ENCODE measurements around the gene SLC26A6. TPM values are rescaled to one million over a fixed set of nuclear protein-coding genes. Genes with fewer than 3 reads are reported as not detected.

Gene SLC26A6
- 10 to 100 TPM; 11.5 to 17.7 (median 16.7) TPM for polyA plus RNA-seq (ENCODE audit: insufficient read depth in 1 of 5, insufficient read length in 5 of 5, low replicate concordance in 1 of 5)
- long read RNA-seq, donor 1, partial matches to known transcripts: 0 of 1 reads
- long read RNA-seq, donor 1, other reads (novel, unspliced or antisense): 0 of 1 reads
- long read RNA-seq, donor 2, partial matches to known transcripts: 0 of 2 reads
- long read RNA-seq, donor 2, other reads (novel, unspliced or antisense): 0 of 2 reads
- long read RNA-seq, donor 3, partial matches to known transcripts: 0 of 1 reads
- long read RNA-seq, donor 3, other reads (novel, unspliced or antisense): 0 of 1 reads
- long read RNA-seq, donor 4: 0 reads
- long read RNA-seq, donor 5, partial matches to known transcripts: 0 of 1 reads
- long read RNA-seq, donor 5, other reads (novel, unspliced or antisense): 0 of 1 reads
- long read RNA-seq, donor 6: 0 reads
- long read RNA-seq, donor 7, partial matches to known transcripts: 0 of 2 reads
- long read RNA-seq, donor 7, other reads (novel, unspliced or antisense): 0 of 2 reads
- long read RNA-seq, donor 8: 0 reads

- peak; percentile 94 to 95 for DNase-seq
Measured at GRCh38 chr3:48635222-48636021, at the start of gene SLC26A6. Gene SLC26A6, minus strand, starts transcription at chr3:48635461. Its CDS starts 68 bp downstream, at chr3:48635393.

- no peak for DNase-seq
Measured at GRCh38 chr3:48684480-48685143, 49.4 kb upstream of the SLC26A6 start.

- no peak for DNase-seq
Measured at GRCh38 chr3:48684054-48684349, 48.7 kb upstream of the SLC26A6 start.

GRCh38 chr3:48682786-48683185 lies 47.5 kb upstream of the SLC26A6 start:
- DNase-seq: no peak

GRCh38 chr3:48681974-48682610 lies 46.8 kb upstream of the SLC26A6 start:
- no peak for DNase-seq

- DNase-seq: no peak
Measured at GRCh38 chr3:48681541-48681880, 46.2 kb upstream of the SLC26A6 start.

- DNase-seq: no peak
Measured at GRCh38 chr3:48680811-48681540, 45.7 kb upstream of the SLC26A6 start.

GRCh38 chr3:48679411-48680391 lies 44.4 kb upstream of the SLC26A6 start:
- DNase-seq: no peak

GRCh38 chr3:48678566-48679380 lies 43.5 kb upstream of the SLC26A6 start:
- no peak for DNase-seq

DNA sequence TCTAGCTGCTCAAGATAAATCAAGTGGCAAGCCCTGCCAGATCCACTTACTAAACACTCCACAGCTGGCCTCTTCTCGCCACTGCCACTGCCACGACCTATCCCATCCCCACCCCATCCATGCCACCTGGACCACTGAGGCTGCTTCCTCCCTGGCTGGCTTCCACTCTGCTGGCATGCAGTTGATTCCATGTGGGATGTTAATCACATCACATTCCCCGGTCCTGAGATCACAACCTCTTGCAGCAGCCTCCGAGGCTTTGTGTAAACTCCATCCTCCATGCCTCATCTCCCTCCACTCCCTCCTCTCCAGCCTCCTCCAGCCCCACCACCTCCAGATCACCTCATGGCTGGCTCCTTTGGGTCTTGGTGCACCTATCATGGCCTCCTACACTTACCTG lies 42.8 kb upstream of the SLC26A6 start:
- DNase-seq: no peak

DNA sequence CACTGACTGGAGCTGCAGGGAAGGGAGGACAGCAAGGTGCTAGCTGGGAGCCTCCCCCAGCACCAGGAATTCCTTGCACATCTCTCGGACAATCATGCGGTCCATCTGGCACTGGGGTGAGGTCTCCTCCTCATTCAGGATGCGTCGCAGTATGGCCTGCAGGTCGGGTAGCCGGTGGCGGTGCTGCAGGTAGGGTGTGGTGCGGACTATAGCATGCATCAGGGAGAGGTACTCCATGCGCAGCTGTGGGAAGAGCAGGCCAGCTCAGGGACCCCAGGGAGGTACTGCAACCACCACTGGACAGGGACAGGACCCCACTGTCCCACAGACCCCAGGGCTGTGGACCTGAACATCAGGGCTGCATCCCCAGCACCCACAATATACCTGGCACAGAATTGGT lies 39.2 kb upstream of the SLC26A6 start:
- no peak for DNase-seq

DNA sequence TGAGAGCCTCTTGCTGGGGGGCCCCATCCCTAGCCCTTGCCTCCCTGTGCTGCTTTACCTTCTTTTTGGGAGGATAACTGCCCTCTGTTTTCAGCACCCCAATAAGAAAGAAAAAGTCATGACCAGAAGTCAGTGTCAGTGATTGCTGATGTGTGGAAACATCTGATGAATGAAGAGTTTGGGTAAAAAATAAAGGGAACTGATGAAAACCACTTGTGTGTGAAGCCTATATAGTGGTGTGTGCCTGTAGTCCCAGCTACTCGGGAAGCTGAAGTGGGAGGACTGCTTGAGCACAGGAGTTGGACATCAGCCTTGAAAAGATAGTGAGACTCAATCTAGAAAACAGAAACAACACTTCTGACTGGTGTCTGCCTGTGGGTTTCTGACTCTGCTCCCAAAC lies 37.3 kb upstream of the SLC26A6 start:
- DNase-seq: no peak

- DNase-seq: no peak
Measured at GRCh38 chr3:48664929-48665328, 29.7 kb upstream of the SLC26A6 start.

- no peak for DNase-seq
Measured at GRCh38 chr3:48664313-48664644, 29.0 kb upstream of the SLC26A6 start.

DNA sequence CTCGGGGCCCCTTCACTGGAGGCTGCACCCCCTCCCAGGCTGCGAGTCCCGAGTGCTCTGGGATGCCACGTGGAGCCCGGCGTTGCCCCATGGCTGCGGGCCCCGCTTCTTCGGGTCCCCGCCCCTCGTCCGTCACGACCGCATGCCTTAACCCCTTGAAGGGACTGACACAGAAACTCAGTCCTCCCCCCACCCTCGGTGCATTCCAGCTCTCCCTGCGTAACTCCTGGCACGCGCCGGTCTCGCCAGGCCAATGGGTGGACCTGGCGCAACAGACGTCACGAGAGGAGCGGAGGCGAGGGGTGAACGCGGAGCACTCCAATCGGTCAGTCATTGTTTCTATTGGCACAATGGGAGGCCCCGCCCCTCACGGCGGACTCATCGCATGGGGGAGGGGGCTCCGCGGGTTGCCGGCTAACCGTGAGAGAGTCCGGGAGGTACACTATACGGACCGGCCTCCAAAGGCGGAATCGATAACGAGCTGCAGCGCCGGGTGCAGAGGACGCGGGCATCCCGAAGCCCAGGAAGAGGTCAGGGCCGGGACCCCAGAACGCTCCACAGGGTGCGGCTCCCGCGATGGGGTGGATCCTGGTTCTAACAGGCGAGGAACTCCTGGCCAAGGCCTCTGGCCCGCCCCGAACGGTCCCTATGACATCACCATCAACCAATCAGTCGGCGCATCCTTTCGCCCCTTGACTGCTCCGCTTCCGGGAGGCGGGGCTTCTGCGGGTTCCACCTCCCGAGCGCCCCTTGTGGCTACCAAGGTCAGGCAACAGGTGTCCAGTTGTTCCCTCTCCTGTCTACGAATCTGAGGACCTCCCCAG lies 28.4 kb upstream of the SLC26A6 start:
- DNase-seq: peak; percentile 75 to 78

- peak in 1 of 2 donors; percentile 35 for DNase-seq
Measured at GRCh38 chr3:48662753-48663488, 27.7 kb upstream of the SLC26A6 start, which contains the start of gene CELSR3. Gene CELSR3, minus strand, starts transcription at chr3:48662886. Its CDS starts 252 bp downstream, at chr3:48662634.

DNA sequence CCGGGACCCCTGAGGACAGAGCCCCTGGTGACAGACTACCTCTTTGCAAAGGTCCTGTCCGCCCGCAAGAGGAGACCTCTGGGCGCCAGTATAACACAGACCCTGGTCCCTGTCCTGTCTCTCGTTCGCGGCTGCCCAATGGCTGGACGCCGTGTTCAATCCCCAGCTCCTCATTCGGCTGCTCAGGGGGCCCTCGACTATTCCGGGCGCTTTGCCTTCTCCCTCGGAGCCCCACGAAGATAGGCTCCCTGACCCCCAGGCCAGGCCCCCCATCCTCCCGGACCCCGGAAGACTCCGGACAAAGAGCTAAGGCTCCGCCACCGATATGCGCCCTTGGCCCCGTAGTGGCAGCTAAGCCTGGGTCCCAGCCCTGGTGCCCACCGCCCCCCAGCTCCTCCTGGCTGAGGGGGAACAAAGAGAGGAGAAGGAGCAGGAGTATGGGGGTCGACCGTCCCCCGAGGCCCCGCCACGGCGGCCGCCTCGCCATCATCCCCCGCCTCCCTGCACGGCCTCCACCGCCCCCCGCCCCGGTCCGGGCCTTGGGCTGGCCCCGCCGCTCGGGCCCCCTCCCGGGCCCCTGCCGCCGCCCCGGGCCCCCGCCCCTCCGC lies 27.0 kb upstream of the SLC26A6 start:
- no peak for DNase-seq
